Measurements from ENCODE around the gene SSPN.

Gene SSPN

GRCh38 chr12:26205298-26205697, 9.9 kb downstream of the SSPN start:
- TF ChIP-seq CEBPB (IDR thresholded peaks at IDR 0.05): no peak
- no peak for TF ChIP-seq TCF12 (IDR thresholded peaks at IDR 0.05; ENCODE audit: low read depth)
- TF ChIP-seq TAF1 (IDR thresholded peaks at IDR 0.05; ENCODE audit: low read depth): no peak
- no peak for TF ChIP-seq CREB1 (IDR thresholded peaks at IDR 0.05; ENCODE audit: low read depth)
- no peak for TF ChIP-seq FOXM1 (IDR thresholded peaks at IDR 0.05; ENCODE audit: borderline replicate concordance, low read depth)
- no peak for TF ChIP-seq YY1 (IDR thresholded peaks at IDR 0.05; ENCODE audit: low read depth)
- TF ChIP-seq TEAD4 (IDR thresholded peaks at IDR 0.05): no peak
- TF ChIP-seq USF1 (IDR thresholded peaks at IDR 0.05): no peak
- TF ChIP-seq EP300 (IDR thresholded peaks at IDR 0.05; ENCODE audit: borderline replicate concordance): no peak
- no peak for TF ChIP-seq RAD21 (IDR thresholded peaks at IDR 0.05; ENCODE audit: low read depth)
- TF ChIP-seq ZBTB7A (IDR thresholded peaks at IDR 0.05; ENCODE audit: low read depth): no peak
- TF ChIP-seq EGR1 (IDR thresholded peaks at IDR 0.05): no peak
- TF ChIP-seq NFIC (IDR thresholded peaks at IDR 0.05): no peak
- TF ChIP-seq REST (IDR thresholded peaks at IDR 0.05; ENCODE audit: low read depth): no peak
- no peak for TF ChIP-seq MAX (IDR thresholded peaks at IDR 0.05)

- no peak for TF ChIP-seq ZBTB7A (IDR thresholded peaks at IDR 0.05; ENCODE audit: low read depth)
- no peak for TF ChIP-seq CEBPB (IDR thresholded peaks at IDR 0.05)
- no peak for TF ChIP-seq EP300 (IDR thresholded peaks at IDR 0.05; ENCODE audit: borderline replicate concordance)
These were observed 10.6 kb downstream of the SSPN start for GRCh38 chr12:26205941-26206340.

GRCh38 chr12:26211331-26211730, 16.0 kb downstream of the SSPN start:
- TF ChIP-seq TEAD4 (IDR thresholded peaks at IDR 0.05): no peak
- TF ChIP-seq MAX (IDR thresholded peaks at IDR 0.05): no peak
- no peak for TF ChIP-seq TAF1 (IDR thresholded peaks at IDR 0.05; ENCODE audit: low read depth)
- TF ChIP-seq EP300 (IDR thresholded peaks at IDR 0.05; ENCODE audit: borderline replicate concordance): no peak
- TF ChIP-seq TCF12 (IDR thresholded peaks at IDR 0.05; ENCODE audit: low read depth): no peak
- no peak for TF ChIP-seq FOXM1 (IDR thresholded peaks at IDR 0.05; ENCODE audit: borderline replicate concordance, low read depth)
- no peak for TF ChIP-seq YY1 (IDR thresholded peaks at IDR 0.05; ENCODE audit: low read depth)
- TF ChIP-seq CREB1 (IDR thresholded peaks at IDR 0.05; ENCODE audit: low read depth): no peak
- TF ChIP-seq EGR1 (IDR thresholded peaks at IDR 0.05): no peak
- no peak for TF ChIP-seq USF1 (IDR thresholded peaks at IDR 0.05)
- no peak for TF ChIP-seq ZBTB7A (IDR thresholded peaks at IDR 0.05; ENCODE audit: low read depth)
- no peak for TF ChIP-seq RAD21 (IDR thresholded peaks at IDR 0.05; ENCODE audit: low read depth)
- no peak for TF ChIP-seq REST (IDR thresholded peaks at IDR 0.05; ENCODE audit: low read depth)
- no peak for TF ChIP-seq CEBPB (IDR thresholded peaks at IDR 0.05)
- TF ChIP-seq NFIC (IDR thresholded peaks at IDR 0.05): no peak

GRCh38 chr12:26212396-26212795, 17.0 kb downstream of the SSPN start:
- TF ChIP-seq EGR1 (IDR thresholded peaks at IDR 0.05) (no peak), TAF1 (IDR thresholded peaks at IDR 0.05; ENCODE audit: low read depth) (no peak), FOXM1 (IDR thresholded peaks at IDR 0.05; ENCODE audit: borderline replicate concordance, low read depth) (no peak), CEBPB (IDR thresholded peaks at IDR 0.05) (no peak), REST (IDR thresholded peaks at IDR 0.05; ENCODE audit: low read depth) (no peak), CREB1 (IDR thresholded peaks at IDR 0.05; ENCODE audit: low read depth) (no peak)

- TF ChIP-seq FOXM1 (IDR thresholded peaks at IDR 0.05; ENCODE audit: borderline replicate concordance, low read depth) (no peak), EP300 (IDR thresholded peaks at IDR 0.05; ENCODE audit: borderline replicate concordance) (no peak)
These were observed 17.6 kb downstream of the SSPN start for GRCh38 chr12:26212988-26213387.

Data from Ishikawa (cell line).